ENCODE data around the gene SF3B4.

SF3B4 gene

DNA sequence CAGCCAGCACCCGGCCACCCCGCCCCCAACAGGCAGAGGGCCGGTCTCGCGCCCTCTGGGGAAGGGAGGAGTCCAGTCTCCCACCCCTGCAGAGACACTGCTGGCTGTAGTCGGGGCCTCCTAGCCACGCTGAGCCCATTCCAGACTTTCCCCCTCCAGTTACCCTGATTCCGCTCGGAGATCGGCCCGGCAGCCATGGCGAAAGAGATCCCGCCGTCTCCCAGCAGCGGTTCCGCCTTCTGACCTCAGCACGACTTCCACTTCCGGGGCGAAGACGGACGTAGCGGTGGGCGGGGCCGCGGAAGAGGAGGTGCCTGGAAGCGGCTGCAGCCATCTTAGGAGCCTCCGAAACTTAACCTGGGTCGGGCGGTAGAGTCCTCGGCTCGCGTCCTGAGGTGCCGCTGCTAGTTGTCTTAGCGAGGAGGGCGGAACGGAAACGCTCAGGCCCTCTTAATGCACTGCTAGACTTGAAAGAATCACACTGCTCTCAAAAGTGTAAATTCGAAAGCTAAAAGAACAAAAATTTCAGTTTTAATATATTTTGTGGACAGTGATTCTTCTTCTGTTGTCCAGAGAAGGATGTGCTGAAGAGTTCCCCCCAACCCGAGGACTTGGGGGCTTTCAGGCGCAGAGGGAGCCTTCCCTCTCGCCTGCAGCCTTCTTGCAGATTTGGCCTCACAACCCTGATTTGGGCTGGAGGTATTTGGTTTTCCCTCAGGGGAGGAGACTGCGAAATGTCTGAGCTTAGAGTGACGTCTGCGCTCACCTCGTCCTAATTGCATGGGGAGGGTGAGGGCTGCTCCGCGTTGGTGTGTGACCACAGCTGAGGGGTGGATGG lies at the start of gene SF3B4:
Gene SF3B4, minus strand, starts transcription at position 241 of the 838 bp plus-strand sequence. Its CDS starts 44 bp downstream, at position 197.
- intact Hi-C loops (cut with DNase I; ENCODE audit: low total_unique reads) = loop anchor here (5.0 kb wide), 1 partner anchor 35 kb away; no protein-coding TSS in a partner anchor
- peaks cover 0 to 40% (median 24%) of the 10 kb centered on the region in 4 donors for H3K4me1 ChIP-seq
- peak within 1 kb of the TSS; percentile 84 to 88 for H3K4me3 ChIP-seq
- DNase-seq = peak; percentile 94 to 97
- no peaks in the 10 kb centered on the region for H3K27me3 ChIP-seq
- peak within 1 kb of the TSS; percentile 88 to 89 for H3K27ac ChIP-seq
- peaks cover 48 to 76% (median 68%) of the 10 kb centered on the region in 3 donors for H3K36me3 ChIP-seq
- H3K9me3 ChIP-seq = no peaks in the 10 kb centered on the region
- no peak for TF ChIP-seq CTCF (IDR thresholded peaks at IDR 0.05)

- no peak overlapping the region for H3K27ac ChIP-seq
- intact Hi-C loops (cut with DNase I; ENCODE audit: low total_unique reads) = no loop called here
- TF ChIP-seq CTCF (IDR thresholded peaks at IDR 0.05) = no peak
- H3K4me3 ChIP-seq = no peak overlapping the region
- no peaks in the 10 kb centered on the region for H3K9me3 ChIP-seq
- DNase-seq = no peak
- peaks cover 27 to 48% (median 39%) of the 10 kb centered on the region in 3 donors for H3K36me3 ChIP-seq
- peaks cover 0 to 27% (median 13%) of the 10 kb centered on the region in 4 donors for H3K4me1 ChIP-seq
- H3K27me3 ChIP-seq = no peaks in the 10 kb centered on the region
Observed at GRCh38 chr1:149977345-149977744, 49.7 kb upstream of the SF3B4 start.

- DNase-seq = no peak
- Histone ChIP-seq H3K27me3 (no peaks in the 10 kb centered on the region), H3K36me3 (peaks cover 54 to 90% (median 76%) of the 10 kb centered on the region in 3 donors), H3K9me3 (no peaks in the 10 kb centered on the region), H3K4me1 (no peaks in the 10 kb centered on the region), H3K4me3 (no peak overlapping the region), H3K27ac (no peak overlapping the region)
- no peak for TF ChIP-seq CTCF (IDR thresholded peaks at IDR 0.05)
- intact Hi-C loops (cut with DNase I; ENCODE audit: low total_unique reads) = no loop called here
Observed at GRCh38 chr1:149972547-149972946, 44.9 kb upstream of the SF3B4 start.

DNA sequence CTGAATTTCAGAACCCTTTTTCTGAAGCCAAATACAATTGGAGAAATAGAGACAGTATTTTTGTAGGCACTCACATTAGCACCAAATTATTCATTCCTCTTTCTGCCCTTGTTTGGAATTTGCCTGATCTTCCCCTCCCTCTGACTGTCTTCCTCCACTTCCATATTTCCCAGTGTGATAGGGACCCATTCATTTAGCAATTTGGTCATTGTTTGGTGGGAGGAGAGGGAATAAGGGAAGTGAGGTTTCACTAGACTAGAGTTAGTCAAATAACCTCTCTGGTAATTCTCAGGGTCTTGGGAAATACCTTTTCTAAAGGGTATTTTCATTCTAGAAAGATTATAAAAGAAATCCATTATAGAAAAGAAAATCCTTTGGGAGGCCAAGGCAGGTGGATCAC lies 40.0 kb upstream of the SF3B4 start:
- no peak for TF ChIP-seq CTCF (IDR thresholded peaks at IDR 0.05)
- peaks cover 53 to 81% (median 79%) of the 10 kb centered on the region in 3 donors for H3K36me3 ChIP-seq
- H3K4me3 ChIP-seq = no peak overlapping the region

DNA sequence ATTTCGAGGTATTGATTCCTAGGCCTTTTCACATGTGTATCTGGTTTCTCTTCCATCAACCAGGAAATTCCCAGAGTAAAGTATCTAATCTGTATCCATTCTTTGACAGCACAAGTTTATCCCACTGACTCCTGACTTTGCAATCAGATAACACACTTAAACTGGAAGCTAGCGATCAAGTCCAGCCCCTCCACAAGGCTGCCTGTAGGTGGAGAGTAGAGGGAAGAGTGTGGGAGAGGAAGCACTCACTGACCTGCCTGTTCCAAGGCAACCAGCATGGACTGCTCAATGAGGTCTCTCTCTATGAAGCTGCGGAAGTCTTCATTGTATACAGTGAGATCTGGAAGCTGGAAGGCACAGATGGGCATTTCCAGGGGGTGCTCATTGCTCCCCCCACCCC lies 39.4 kb upstream of the SF3B4 start:
- H3K27me3 ChIP-seq = no peaks in the 10 kb centered on the region
- H3K27ac ChIP-seq = no peak overlapping the region
- DNase-seq = no peak
- H3K4me3 ChIP-seq = no peak overlapping the region
- intact Hi-C loops (cut with DNase I; ENCODE audit: low total_unique reads) = loop anchor here (5.0 kb wide), 1 partner anchor 205 kb away; no protein-coding TSS in a partner anchor
- H3K36me3 ChIP-seq = peaks cover 53 to 77% (median 73%) of the 10 kb centered on the region in 3 donors
- H3K4me1 ChIP-seq = peaks cover 0 to 21% (median 15%) of the 10 kb centered on the region in 4 donors
- H3K9me3 ChIP-seq = no peaks in the 10 kb centered on the region
- no peak for TF ChIP-seq CTCF (IDR thresholded peaks at IDR 0.05)

More for the DNA sequence above, 40.0 kb upstream of the SF3B4 start:
- intact Hi-C loops (cut with DNase I; ENCODE audit: low total_unique reads) = loop anchor here (5.0 kb wide), 1 partner anchor 205 kb away; no protein-coding TSS in a partner anchor
- no peaks in the 10 kb centered on the region for H3K9me3 ChIP-seq
- no peak overlapping the region for H3K27ac ChIP-seq
- H3K4me1 ChIP-seq = peaks cover 0 to 16% (median 9%) of the 10 kb centered on the region in 4 donors
- DNase-seq = no peak
- H3K27me3 ChIP-seq = no peaks in the 10 kb centered on the region

Measured in tibial artery (tissue), 4 donors.